Measurements from ENCODE around the gene TGFBRAP1.
A peak's percentile ranks its signal among the peaks of the same experiment; 100 is the strongest.
"Not testable (repeated sequence)": the region's sequence is repeated elsewhere in the genome, so short reads cannot be mapped to it uniquely, and the experiment has no call there.

The TGFBRAP1 gene

DNA sequence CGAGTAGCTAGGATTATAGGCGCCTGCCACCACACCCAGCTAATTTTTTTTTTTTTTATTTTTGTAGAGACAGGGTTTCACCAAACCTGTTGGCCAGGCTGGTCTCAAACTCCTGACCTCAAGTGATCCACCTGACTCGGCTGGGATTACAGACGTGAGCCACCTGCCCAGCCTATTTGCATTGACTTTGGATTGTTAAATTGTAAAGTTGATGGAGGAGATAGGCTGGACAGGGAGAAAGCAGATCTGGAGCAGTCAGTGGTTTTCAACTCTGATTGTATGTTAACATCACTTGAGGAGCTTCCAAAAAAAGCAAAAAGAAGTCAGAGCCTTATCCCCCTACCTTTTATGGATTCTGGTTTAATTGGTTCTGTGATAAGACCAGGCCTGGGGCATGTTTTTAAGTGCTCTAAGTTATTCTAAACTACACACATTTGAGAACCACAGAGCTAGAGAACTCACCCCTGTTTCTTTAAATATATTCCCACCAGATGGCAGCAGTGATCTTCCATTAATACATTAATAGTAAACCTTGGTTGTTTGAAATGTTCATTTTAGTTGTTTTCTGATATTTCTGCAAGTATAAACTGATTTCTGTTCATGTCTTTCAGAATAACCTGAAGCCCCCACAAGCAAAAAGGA lies 15.3 kb upstream of the TGFBRAP1 start:
- no peak for DNase-seq

GRCh38 chr2:105339414-105339813 lies 9.9 kb upstream of the TGFBRAP1 start:
- DNase-seq: no peak

GRCh38 chr2:105338020-105338385 lies 8.5 kb upstream of the TGFBRAP1 start:
- DNase-seq: no peak

- DNase-seq: peak; percentile 78
Measured at GRCh38 chr2:105337122-105338019, 7.8 kb upstream of the TGFBRAP1 start, which contains the start of gene C2orf49. Gene C2orf49 (plus strand): TSS chr2:105337540. CDS start chr2:105337588, 48 bp downstream.

DNA sequence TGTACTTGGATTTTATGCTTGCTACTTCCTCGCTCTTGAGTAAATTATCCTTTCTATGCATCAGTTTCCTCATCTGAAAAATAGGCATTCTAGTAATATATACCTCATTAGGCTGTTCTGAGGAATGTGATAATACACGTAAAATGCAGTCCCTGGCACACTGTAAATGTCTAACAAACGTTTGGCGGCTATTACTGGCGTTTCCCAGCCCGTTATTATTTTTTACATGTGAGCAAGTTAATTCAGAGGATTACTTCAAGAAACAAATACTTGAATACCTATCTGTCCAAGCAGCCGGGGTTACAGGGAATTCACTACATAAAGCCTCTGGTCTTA lies 7.2 kb upstream of the TGFBRAP1 start:
- DNase-seq: no peak

GRCh38 chr2:105335469-105335868 lies 5.9 kb upstream of the TGFBRAP1 start:
- DNase-seq: no peak

DNA sequence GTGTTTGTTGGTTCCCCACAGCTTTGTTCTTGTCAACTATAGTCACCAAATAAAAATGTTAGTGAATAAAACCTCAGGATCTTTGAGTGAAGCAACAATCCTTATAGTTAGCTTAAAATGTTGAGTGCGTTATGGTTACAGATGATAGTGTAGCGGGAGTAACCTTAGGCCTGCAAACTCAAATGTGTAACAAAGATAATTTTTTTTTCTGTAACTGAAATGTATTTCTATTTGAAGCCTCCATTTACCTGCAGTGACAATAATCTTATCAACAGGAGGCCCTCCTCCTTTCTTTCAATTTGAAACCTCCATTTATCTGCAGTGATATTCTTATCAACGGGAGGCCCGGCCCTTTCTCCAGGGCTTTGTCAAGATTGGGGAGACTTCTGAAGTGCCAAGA lies 4.7 kb upstream of the TGFBRAP1 start:
- DNase-seq: no peak

DNA sequence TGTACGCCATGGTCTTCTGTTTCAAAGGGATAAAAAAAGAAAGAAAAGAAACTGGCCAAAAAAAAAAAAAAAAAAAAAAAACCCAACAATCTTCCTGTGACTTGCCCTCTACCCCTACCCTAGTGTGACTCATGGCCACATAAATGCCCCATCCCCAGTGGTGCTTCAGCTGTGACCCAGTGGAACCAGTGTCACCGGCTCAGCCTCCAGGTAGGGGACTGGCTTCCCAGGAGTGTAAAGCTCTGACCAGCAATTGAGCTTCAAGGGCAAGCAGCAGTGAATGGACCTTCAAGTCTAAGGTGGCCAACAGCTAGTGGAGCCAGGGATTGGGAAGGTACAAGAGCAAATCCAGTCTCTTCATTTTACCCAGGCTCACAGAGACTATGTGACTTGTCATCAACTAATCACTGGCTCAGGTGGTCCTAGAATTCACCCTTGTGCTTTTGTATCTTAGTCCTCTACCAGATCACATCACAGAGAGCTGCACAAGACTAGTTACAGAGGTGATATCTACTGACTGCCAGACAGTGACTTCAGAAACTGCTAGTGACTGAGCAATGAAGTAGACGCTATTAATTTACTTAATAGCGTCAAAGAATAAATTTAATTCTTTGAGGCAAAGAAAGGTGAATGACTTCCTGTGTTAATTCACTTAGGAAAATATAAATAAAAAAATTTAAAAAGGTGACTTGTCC lies 1.3 kb upstream of the TGFBRAP1 start:
- DNase-seq: no peak

- no peak for DNase-seq
Measured at GRCh38 chr2:105329197-105329554, 359 bp downstream of the TGFBRAP1 start.

- DNase-seq: peak; percentile 25
Measured at GRCh38 chr2:105328281-105329196, 996 bp downstream of the TGFBRAP1 start.

- DNase-seq: no peak
Measured at GRCh38 chr2:105327690-105328089, 1.8 kb downstream of the TGFBRAP1 start.

DNA sequence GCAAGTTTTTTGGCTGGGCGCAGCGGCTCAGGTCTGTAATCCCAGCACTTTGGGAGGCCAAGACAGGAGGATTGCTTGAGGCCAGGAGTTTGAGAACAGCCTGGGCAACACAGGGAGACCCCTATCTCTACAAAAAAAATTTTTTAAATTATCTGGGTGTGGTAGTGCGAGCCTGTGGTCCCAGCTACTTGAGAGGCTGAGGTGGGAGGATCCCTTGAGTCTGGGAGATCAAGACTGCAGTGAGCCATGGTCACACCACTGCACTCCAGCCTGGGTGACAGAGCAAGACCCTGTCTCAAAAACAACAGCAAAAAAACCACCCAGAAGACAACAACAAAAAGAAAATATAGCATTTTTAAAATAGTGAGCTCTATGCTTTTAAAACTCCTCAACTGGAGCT lies 2.3 kb downstream of the TGFBRAP1 start:
- not testable (repeated sequence) for DNase-seq

- DNase-seq: no peak
Measured at GRCh38 chr2:105325389-105325963, 4.1 kb downstream of the TGFBRAP1 start.

DNA sequence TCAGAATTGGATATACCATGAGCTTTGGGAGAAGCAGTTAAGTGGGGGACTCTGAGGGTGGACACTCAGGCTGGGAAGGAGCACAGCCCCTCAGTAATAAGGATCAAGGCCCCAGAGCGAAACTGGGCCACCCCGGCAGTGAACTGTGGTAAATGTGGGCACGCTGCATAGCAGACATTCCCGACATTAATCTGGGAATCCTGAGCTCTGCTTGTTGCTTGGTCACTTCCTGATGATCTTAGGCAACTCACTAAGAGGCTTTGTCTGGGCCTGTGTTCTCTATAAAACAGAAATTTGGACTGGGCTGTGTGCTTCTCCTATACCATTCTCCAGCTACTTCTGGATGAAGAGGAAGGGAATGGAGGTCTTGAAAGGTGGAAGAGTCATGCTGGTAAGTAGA lies 4.8 kb downstream of the TGFBRAP1 start:
- DNase-seq: no peak

DNA sequence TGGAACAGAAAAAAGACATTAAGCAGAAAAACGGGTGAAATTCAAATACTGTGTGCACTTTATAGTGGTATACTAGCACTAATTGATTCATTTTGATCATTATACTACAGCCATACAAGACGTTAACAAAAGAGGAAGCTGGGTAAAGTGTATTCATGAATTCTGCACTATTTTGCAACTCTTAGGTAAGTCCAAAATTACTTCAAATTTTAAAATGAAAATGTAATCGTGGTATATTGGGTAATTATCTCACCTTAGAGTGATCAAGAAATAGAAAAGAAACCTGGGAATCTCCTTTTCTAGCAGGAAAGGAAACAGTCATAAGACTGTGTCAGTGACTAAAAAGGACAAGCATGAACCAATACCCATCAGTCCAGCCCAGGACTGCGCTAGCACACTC lies 5.4 kb downstream of the TGFBRAP1 start:
- no peak for DNase-seq

GRCh38 chr2:105323111-105323510 lies 6.4 kb downstream of the TGFBRAP1 start:
- no peak for DNase-seq

DNA sequence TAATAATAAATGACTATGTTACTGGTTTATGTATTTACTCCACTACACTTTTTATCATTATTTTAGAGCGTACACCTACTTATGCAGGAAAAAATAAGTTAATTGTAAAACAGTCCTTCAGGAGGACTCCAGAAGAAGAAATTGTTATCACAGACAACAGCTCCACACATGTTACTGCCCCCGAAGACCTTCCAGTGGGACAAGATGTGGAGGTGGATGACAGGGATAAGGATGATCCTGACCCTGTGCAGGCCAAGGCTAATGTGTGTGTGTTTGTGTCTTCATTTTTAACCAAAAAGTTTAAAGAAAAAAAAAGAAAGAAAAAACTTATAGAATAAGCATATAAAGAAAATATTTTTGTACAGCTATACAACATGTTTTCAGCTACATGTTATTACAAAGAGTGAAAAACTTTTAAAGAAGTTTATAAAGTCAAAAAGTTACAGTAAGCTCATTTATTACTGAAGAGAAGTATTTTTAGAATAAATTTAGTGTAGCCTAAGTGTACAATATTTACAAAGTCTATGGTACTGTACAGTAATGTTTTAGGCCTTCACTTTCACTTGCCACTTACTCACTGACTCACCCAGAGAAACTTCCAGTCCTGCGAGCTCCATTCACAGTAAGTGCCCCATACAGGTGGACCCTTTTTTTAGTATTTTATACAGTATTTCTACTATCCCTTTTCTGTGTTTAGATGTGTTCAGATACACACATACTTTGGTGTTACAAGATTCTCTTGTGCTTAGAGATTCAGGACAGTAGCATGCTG lies 7.5 kb downstream of the TGFBRAP1 start:
- no peak for DNase-seq

DNA sequence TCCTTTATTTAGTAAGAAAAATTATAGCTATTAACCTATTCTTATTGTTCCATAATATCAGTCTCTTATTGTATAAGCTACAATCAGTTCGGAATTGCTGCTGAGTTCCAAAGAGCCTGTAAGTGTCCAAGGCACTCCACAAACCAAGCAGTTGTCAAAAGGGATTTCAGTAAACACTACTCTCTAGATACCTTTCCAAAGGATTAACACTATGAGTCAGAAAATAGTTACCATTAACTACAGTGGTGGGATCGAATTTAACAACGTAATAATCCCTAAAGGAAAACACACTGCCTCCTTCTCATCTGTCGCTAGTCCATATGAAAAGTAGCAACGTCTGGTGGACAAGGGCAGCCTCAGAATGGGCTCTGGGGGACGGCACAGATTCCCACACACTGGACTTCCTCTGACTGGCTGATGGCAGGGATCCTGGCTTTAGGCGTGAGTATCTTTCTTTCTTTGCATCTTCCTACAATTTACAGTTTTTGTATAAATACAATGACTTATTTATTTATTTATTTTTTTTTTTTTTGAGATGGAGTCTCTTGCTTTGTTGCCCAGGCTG lies 8.8 kb downstream of the TGFBRAP1 start:
- DNase-seq: no peak

- DNase-seq: no peak
Measured at GRCh38 chr2:105317937-105318336, 11.6 kb downstream of the TGFBRAP1 start.

DNA sequence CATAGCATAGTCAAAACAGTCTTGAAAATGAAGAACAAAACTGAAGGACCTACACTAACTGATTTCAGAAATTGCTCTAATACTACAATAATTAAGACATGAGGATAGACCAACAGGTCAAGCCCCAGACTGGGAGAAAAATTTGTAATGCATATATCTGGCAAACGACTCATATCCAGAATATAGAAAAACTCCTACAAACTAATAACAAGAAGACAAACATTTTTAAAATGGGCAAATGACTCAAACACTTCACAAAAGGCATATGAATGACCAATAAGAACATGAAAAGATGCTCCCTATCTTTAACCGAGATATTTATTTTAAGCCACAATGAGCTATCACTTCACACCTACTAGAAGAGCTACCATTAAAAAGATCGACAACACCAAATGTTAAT lies 14.2 kb downstream of the TGFBRAP1 start:
- no peak for DNase-seq

GRCh38 chr2:105313877-105314276 lies 15.7 kb downstream of the TGFBRAP1 start:
- no peak for DNase-seq

Data from NCI-H1105 (cell line).